Nucleus accumbens (tissue), 56 donors: ENCODE data around the gene SMIM32.

Source experiments
- DNase-seq, 56 donors: peaks; one replicate each; lab custom pipeline; 2025; lab: John Stamatoyannopoulos, UW

Gene SMIM32

DNA sequence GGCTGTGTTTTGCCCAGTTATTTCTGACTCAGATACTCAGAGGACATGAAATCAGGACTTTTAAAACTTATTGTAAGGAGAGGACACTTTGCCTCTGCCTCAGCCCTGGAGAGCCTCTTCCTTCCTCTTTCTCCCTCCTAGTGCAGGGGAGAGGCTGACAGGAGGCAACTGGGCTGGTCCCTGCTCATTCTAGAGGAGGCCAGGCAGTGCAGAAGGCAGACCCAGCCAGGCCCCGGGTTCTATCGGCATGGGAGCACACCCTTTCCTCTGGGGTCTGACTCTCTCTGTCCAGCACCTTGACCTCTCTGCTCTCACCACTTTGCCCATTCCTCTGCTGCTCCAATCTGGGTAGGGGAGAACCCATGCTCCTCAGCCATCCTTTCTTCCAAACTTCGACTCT is 16.0 kb upstream of the SMIM32 start:
- DNase-seq = no peak

DNA sequence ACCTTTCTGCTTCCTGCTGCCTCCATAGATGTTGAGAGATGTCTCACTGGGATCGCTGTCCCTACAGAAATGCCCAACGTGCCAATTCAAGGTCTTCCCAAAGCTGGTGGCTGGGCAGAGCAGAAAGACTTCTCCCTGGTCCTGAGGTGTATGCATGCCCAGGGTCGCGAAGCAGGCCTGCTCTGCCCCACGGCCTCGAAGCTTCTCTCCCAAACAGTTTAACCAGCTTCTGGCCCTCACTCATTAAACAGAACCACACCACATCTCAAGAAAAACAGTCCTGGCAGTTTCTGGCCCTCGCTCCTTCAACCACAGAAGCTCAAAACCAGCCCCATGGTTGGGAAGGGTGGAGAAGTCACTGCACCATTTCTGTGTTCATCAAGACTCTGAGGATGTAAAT is 14.7 kb upstream of the SMIM32 start:
- DNase-seq = no peak

DNA sequence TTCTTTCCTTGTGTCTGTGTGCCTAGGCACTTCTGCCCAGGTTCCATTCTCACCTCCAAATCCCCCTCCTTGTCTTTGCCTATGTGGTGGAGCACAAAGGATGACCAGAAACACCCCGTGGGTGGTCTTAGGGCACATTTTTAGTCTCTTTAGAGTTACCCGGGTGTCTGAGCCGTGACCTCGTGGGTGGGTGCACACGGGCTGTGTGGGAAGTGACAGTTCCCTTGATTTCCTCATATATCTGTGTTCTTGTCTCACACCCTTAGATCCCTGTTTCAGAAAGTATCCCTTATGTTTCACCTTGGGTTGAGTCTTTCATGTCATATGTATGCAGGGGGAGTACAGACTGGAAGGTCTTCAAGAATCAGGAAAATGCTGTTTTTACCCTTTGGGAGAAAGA is 13.4 kb upstream of the SMIM32 start:
- DNase-seq = no peak

DNA sequence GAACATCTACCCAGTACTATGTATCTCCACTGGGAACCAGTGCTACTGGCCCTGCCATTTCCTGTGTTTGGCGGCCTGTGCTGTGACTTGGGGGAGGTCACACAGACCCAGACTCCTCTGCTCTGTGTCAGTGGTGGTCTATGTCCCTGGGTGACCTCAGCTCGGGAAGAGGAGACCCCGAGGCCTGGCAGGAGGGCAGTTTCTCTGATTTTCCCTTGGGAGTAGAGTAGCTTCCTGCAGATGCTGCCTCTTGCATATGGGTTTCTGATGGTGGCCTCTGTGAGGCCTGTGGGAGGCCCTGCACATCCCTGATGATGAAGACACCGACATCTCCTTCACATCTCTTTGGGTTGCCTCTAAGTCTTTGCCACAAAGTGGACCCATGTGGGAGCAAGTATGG is 13.0 kb upstream of the SMIM32 start:
- DNase-seq = no peak

DNA sequence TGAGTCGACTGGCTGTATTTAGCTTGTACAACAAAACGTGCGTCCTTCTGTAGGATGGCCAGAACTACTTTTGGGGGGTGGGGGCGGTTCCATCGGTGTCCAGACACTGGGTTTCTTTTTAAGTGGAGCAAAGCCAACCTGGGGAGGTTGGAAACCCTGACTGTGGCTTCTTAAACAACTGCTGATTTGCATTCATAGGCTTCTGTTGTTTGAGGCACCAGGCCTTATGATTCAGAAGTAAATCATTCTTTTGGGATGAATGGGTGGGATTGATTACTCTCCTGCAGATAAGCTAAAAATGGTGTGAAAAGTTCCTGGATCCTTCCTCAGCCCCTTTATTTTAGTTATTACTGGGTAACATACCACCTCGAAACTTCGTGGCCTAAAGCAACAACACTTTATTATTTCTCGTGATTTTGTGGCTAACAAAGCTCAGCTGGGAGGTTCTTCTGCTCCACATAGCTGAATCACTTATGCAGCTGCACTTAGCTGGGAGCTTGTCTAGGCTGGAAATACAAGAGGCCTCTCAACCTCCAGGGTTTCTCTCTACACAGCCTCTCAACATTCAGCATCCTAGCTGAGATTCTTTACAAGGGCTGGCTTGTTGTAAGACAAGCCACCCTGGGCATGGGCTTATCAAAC is 12.2 kb upstream of the SMIM32 start:
- no peak for DNase-seq

DNA sequence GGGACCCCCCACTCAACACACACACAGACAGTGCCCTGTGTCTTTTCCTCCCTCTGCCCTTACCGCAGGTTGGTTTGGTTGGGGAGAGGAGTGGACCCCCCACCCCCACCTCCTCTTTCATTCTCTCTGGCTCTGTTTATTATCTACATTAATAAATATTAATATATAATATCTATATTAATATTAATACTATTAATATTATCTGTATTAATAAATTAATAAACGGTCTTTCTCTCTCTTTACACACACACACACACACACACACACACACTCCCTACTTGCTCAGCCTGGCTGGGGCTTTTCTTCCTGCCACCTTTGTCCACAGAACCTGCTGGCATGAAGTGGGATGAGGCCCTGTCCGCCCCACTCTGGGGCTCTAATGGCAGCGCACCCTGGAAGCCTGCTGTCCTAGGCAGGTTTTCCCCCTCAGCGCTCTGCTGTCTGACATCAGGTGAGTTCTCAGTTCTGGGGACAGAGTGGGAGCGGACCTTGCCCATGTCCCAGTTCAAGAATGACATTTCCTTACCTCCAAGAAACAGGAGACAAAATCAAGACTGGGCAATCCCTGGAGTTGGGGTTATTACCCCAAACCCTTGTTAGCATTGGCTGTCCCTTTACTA is 10.5 kb upstream of the SMIM32 start:
- no peak for DNase-seq

DNA sequence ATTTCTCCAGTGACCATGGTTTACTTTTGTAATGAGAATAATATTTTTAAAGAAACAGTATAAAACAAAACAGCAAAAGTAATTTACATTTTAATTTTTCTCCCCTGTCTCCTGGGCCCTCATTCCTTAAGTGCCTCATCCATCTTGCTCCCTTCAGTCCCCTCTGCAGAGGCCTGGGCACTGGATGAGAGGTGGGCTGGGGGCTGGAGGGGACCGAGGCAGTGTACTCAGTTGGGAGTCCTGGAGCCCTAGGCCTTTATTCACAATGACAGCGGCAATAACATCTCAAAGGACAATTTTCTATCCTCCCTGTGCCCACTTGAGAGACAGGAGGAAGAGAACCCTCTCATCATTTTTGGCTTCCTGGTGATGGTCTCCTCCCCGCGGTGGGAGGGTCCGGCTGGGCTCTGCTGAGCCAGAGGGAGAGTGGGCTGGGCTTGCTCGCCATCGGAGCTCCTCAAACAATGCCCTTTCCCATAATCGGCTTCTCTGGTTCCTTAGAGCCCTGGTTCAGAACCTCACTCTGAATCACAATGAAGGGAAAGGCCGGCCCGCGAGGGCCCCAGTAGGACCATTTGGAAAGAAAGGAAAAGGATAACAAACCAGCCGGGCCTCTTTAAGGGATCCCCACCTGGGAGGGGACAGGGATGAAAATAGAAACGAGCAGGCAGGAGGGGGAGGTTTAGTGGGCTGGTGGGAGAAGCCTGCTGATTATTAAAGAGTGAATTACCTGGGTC is 9.7 kb upstream of the SMIM32 start:
- no peak for DNase-seq

DNA sequence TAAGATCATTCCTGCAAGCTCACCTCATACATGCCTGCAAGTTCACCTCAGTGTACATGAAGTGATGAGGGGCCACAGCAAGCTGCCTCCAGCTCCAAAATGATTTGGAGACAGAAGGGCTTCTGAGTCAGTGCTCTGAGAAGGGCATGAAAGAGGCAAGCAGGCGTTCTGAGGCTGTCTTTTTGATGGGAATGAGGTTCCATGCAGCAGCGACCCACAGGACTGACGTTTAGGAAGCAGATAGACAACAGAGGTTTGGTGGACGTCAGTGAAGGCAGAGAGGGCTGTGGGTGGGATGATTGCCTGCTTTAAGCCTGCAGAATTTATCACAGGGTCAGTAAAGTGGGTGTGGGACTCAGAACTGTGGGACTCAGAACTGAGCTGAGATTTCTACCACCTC is 8.9 kb upstream of the SMIM32 start:
- DNase-seq = no peak

DNA sequence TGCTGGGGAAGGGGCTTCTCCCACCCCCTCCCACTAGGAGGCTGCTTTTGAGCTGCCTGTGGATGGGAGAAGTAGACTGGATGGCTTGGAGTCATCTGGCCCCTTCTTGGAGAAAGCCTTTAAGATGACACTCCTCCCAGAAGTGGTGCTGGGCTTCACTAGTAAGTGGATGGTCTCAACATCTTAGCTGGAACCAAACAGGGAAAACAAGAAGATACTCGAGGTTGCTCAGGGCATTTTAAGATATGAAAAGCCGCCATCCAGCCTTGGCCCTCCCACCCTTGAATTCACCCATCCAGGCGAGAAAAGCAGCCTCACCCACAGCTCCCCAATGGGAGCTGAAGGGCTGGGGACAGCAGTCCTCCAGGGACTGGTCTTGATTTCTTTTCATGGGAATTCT is 7.8 kb upstream of the SMIM32 start:
- no peak for DNase-seq

DNA sequence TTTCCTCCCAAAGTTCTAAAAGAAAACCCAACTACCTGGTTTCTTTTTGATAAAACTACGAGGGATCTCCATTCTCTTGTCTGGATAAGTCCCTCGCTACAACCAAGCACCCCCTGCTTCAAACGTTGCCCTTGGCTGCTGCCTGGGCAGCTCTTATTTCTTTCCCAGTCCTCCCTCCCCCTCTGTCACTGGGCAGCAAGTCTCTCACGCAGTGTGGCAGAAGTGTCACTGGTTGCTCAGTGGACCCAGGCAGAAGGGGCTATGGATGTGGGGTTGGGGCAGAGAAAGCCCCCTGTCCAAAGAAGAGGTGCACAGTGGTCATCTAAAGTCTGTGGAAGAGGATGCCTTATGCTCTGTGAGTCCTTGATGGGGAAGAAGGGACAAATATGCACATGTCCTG is 7.2 kb upstream of the SMIM32 start:
- DNase-seq = no peak

DNA sequence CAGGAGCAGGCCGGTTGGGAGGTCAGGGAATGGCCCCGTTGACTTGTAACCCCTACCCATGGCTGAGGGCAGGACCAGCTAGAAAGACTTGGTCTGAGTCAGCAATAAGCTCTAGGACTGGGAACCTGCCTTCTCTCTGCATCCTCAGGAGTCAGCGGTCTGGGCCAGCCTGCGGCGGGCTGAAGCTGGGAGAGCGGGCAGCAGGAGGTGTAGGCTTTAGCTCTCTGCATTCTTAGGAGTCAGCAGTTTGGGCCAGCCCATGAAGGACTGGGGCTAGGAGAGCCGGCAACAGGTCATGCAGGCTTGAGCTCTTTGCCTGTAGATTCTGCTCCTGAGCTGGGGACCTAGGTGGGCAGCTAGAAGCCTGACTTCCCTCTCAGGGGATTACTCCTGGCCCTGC is 6.4 kb upstream of the SMIM32 start:
- no peak for DNase-seq

DNA sequence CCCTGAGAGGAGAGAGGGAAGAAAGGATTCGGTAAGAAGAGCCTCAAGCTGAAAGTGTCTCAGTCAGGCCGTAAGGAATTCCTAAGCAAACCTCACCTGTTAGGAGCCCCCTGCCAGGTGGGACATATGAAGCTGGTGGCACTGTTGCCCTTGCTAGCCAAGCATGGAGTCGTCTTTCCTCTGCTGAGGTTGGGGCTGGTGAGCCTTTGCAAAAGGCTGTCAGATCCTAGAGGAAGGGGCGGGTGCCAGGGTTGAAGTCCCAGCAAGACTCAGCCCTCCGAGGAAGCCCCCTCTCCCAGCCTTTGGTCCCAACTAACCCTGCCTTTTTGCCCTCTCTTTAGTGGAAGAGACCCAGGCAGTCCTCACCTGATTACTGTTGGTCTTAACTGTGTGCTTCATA is 5.5 kb upstream of the SMIM32 start:
- no peak for DNase-seq

DNA sequence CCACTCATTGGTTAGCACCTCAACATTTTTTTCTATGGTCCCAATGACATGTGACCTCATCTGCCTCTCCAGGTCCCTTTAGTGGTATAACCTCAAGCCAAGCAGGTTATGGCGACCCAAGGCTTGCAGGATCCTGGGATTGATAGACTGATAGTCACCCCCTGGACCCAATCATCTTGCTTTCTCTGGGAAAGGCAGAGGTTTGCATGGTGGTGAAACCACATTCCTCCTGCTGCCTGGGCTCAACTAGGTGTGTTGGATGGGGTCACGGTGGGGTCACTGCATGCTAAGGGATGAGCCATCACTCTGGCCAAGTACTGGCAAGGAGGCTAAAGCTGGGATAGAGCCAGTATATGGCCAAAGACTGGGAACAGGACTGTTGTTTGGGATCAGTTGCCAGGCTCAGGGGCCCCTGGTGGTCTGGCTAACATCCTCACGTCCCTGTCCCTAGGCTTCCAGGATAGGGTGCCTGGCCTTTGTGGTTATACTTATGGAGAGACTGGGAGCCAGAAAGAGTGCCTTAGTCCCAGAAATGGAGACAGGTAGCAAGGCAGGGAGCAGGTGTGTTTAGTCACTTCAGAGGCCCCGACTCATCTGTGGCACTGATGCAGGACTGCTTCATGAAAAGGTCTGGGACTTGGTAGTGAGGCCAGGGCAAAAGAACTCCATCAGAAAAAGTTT is 4.6 kb upstream of the SMIM32 start:
- DNase-seq = no peak

DNA sequence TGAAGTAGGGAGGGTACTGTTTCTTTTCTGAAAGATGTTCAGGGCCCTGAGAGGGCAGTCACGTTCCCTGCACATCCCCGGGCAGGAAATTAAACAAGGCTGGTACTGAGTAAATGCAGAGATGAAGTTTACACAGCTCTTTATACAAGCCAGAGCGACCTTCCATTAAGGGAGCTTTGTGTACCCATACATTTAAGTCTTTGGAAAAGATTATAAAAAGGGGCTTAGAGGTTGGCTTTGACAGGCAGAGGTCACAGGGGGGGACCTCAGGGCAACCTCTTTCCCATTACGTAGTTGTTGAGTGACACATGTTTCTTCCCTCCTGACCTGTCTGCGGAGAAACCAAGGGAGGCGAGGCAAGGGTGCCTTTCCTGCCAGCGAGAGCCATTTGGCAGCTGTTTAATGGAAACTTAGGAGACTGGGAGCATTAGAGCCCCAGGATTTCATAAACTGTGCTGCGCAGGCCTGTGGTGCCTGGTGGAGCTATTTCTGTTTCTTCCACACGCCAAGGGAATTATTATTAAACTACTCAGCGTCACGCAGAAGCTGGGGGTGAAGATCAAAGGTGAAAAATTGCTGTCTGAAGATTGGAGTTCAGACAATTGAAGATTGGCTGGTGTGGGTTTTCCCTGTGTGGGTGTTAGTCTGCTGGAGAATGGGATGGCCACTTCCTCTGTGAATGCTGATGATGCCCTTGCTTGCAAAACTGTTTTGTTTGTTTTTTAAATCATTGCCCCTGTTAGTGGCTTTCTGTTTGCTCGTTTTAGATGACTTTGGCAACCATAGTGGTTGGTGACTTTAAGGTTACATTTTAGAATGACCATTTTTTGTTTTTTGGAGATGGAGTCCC is 3.2 kb upstream of the SMIM32 start:
- DNase-seq = peak in 1 of 56 donors; percentile 13

DNA sequence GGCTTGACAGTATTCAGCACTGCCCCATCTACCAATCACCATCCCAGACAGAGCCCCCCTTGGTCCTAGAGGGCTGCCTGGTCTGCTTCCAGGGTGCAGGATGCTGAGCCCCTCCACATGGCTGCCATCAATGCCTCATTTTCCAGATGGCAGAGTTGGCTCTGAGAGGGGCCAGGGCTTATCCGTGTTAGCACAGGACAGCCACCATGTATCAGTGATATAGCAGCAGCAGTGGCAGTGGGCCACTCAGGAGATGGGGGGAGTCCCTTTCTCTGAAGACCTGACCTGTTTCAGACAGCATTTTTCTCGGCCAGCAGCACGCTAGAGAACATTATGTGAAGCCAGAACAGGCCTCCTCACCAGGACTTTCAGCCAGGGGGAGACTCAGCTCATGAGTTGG is 1.6 kb upstream of the SMIM32 start:
- DNase-seq = no peak

DNA sequence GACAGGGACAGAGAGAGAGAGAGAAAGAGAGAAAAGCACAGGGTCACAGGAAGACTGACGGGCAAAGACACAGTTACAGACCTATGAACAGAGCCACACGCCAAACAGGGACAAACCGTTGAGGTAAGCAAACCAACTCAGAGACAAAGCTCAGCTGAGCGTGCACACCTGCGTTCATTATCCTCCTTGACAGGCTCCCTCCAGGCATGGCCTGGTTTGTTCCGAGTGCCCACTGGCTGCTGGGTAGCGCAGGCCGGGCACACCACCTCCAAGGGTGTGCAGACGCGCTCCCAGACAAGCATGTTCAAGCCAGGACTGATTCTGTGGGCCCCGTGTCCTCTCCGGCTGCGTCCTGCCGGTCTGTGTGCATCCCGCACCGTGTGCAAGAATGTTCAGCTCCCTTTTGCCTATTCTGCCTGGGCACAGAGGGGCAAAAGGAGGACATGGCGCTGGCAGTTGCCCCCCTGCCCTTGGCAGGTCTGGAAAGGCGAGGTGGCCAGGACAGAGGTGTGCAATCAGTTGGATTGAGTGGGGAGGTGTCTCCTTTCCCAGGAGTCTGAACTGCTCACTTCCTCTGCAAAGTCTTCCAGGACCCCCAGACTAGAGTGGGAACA is 467 bp upstream of the SMIM32 start:
- DNase-seq = no peak

DNA sequence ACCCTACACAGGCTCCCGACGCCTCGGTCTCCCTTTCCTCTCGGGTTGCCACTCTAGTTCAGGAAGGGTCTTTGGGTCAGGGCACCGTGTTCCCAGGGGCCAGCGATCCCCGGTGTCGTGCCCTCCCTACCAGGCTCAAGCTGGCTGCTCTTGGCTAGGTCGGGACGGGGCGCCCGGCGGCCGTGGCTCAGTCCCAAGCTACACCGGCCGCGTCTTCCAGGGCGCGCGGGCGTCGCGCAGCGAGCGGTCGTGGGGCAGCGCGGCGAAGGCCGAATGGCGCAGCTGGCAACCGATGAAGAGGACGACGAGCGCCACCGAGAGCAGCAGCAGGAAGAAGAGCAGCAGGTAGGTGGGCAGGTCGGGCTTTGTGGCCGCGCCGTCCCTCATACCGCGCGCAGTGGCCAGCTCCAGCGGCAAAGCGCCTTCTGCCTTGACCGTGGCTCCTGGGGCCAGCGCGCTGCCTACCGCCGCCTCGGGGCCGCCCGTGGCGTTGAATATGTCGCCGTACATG is 892 bp downstream of the SMIM32 start:
- no peak for DNase-seq

DNA sequence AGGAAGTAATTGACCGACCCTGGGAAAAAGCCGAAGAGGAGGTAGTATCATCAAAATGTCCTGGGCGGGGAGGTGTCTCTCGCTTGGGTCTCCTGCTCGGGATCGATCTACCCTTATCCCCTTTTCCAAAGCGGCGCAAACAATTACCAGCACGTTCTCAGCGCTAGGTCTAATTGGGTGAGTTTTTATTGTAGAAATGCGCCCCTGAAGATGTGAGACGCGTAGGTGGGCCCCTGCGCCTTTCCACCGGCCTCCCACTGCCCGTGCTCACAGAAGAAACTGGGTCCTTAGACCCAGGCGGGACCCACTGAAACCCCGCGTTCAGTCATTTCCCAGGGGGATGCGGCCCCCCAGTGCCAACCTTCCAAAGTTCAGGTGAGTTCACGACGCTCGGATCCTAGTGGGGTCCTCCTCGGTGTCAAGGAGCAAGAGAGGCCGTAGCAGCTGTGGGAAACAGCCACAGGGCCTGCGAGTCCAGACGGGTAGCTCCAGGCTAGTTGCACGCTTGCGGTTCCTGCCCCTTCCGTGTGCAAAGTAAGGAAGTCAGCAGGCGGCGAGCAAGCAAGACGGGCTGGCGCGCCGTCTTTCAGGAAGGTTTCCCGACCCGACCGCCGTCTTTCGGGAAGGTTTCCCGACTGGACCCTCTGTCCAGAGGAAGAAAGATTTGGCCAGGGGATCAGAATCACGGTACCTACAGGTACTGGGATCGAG is 1.5 kb downstream of the SMIM32 start:
- no peak for DNase-seq

DNA sequence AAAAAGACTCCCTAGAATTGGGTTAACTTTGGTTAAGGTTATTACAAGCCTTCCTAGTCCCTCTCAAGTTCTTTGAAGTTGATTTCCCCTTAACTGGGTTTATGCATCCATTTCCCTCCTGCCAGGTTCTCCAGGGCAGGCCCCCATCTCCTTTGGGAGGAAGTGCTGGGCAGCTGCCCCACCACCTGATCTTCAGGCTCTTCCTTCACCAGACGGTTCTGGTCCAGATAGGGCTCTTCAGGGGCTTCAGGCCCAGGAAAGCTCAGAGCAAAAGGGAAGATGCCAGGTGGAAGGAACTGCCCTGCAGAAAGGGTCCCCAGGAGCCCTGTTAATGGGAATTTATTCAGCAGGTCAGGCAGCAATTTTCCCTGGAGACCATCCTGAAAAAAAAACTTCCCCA is 2.1 kb downstream of the SMIM32 start:
- DNase-seq = no peak
